A549 (cell line): Measurements from ENCODE around the gene PDE3A. TPM values are rescaled to one million over a fixed set of nuclear protein-coding genes. Genes with fewer than 3 reads are reported as not detected.

Experiments used
- ATAC-seq, 2 experiments: fragments of 200-7000 bp in 1 of 2; fragments of >200 bp in 1 of 2; cut with Nextera tagmentation in 1 of 2; cut with Tn5 transposase in 1 of 2; 3 replicates each; pipeline versions ENCODE4 v1.8.0 to v1.9.1; 2018 to 2020; ENCODE audit warnings: mild to moderate bottlenecking in 1 of 2, moderate library complexity in 1 of 2
- CTCF ChIA-PET: fragments of 300-600 bp; sonication (Branson Sonifier 250); formaldehyde crosslinking; extraction: SDS; loops from one replicate; lab custom pipeline; 2021; ENCODE audit warnings: antibody characterized with exemption, inconsistent platforms; lab: Yijun Ruan, JAX
- POLR2A ChIA-PET: fragments of 350-600 bp; formaldehyde crosslinking; extraction: SDS; loops from one replicate; lab custom pipeline; 2021; ENCODE audit warnings: antibody characterized with exemption, inconsistent platforms; lab: Yijun Ruan, JAX
- DNase-seq, 2 experiments: peaks; one replicate each; pipeline versions ENCODE4 v3.0.0 to v3.0.0-alpha.2; 2011 to 2016; ENCODE audit warnings: low read depth in 1 of 2, low spot score in 1 of 2
- FAIRE-seq: peaks from 2 replicates; lab custom pipeline; 2011; peaks lifted over from hg19 to GRCh38; lab: Jason Lieb, UNC
- H3K27ac ChIP-seq, 2 experiments: fragments of >200 bp; sonication (Bioruptor Twin); formaldehyde crosslinking; 3 replicates each; pipeline ENCODE4 v1.5.1; 2016 to 2017
- H3K4me1 ChIP-seq: fragments of >200 bp; sonication (Bioruptor Twin); formaldehyde crosslinking; 3 replicates; pipeline ENCODE4 v1.6.1; 2016
- H3K4me2 ChIP-seq: fragments of >200 bp; sonication (Bioruptor Twin); formaldehyde crosslinking; 3 replicates; pipeline ENCODE4 v1.6.1; 2016
- H3K4me3 ChIP-seq: fragments of >200 bp; sonication (Bioruptor Twin); formaldehyde crosslinking; 3 replicates; pipeline ENCODE4 v1.5.1; 2016
- H3K9me3 ChIP-seq: fragments of >200 bp; sonication (Bioruptor Twin); formaldehyde crosslinking; 3 replicates; pipeline ENCODE4 v1.6.1; 2016
- BHLHE40 ChIP-seq: IDR thresholded peaks from 2 replicates; pipeline ENCODE4 v1.6.1; 2012; ENCODE audit warnings: low read depth, low read length, inconsistent platforms
- CHD2 ChIP-seq: fragments of 150-350 bp; IDR thresholded peaks from 2 replicates; pipeline ENCODE4 v1.6.1; 2014; ENCODE audit warnings: low read length; ENCODE audit not compliant: partially characterized antibody
- EHF ChIP-seq: fragments of 250-450 bp; sonication (Bioruptor Pico); IDR thresholded peaks from 2 replicates; pipeline ENCODE4 v1.5.0; 2020; ENCODE audit warnings: mild to moderate bottlenecking
- EHMT2 ChIP-seq: fragments of 200-600 bp; sonication (generic); IDR thresholded peaks from 2 replicates; pipeline ENCODE4 v1.6.1; 2016; ENCODE audit warnings: antibody characterized with exemption, low read depth, mild to moderate bottlenecking, moderate library complexity
- EP300 ChIP-seq, 2 experiments: fragments of >200 bp; sonication (Bioruptor Twin); formaldehyde crosslinking; IDR thresholded peaks; 2 replicates in 1 of 2; 3 replicates in 1 of 2; pipeline ENCODE4 v1.6.1; 2016 to 2017
- ESRRA ChIP-seq: fragments of 150-350 bp; IDR thresholded peaks from 2 replicates; pipeline ENCODE4 v1.6.1; 2014; ENCODE audit warnings: mild to moderate bottlenecking, low read length, borderline replicate concordance
- FOSL2 ChIP-seq, 2 experiments: fragments of 450-650 bp in 1 of 2; fragments of >200 bp in 1 of 2; sonication (Bioruptor Twin) in 1 of 2; formaldehyde crosslinking; IDR thresholded peaks; 2 replicates each; pipeline versions ENCODE4 v1.5.0 to v1.6.1; 2016 to 2020; ENCODE audit warnings: mild to moderate bottlenecking in 1 of 2, moderate library complexity in 1 of 2
- GATA3 ChIP-seq: IDR thresholded peaks from 2 replicates; pipeline ENCODE4 v1.6.1; 2012; ENCODE audit warnings: borderline replicate concordance
- HOXB13 ChIP-seq: fragments of 250-450 bp; sonication (Bioruptor Pico); IDR thresholded peaks from 2 replicates; pipeline ENCODE4 v1.5.0; 2020; ENCODE audit warnings: low read depth, mild to moderate bottlenecking, moderate library complexity
- KDM5A ChIP-seq: fragments of 200-600 bp; sonication (generic); IDR thresholded peaks from 2 replicates; pipeline ENCODE4 v1.6.1; 2016; ENCODE audit warnings: antibody characterized with exemption, mild to moderate bottlenecking
- MAZ ChIP-seq: fragments of 150-350 bp; IDR thresholded peaks from 2 replicates; pipeline ENCODE4 v1.6.1; 2014; ENCODE audit warnings: antibody characterized with exemption, low read depth, low read length, borderline replicate concordance
- NPAS2 ChIP-seq: fragments of 250-450 bp; sonication (Bioruptor Pico); IDR thresholded peaks from 2 replicates; pipeline ENCODE4 v1.8.0; 2022; ENCODE audit warnings: mild to moderate bottlenecking, moderate library complexity, borderline replicate concordance
- POLR2A ChIP-seq: IDR thresholded peaks from 2 replicates; pipeline ENCODE4 v1.6.1; 2012; ENCODE audit warnings: mild to moderate bottlenecking, low read length
- RAD21 ChIP-seq, 2 experiments: fragments of >200 bp in 1 of 2; sonication (Bioruptor Twin) in 1 of 2; formaldehyde crosslinking in 1 of 2; IDR thresholded peaks in 1 of 2; conservative IDR thresholded peaks in 1 of 2; 2 replicates in 1 of 2; 3 replicates in 1 of 2; pipeline ENCODE4 v1.6.1; 2012 to 2018; ENCODE audit warnings: inconsistent platforms in 1 of 2
- RFX5 ChIP-seq: fragments of 450-650 bp; IDR thresholded peaks from 2 replicates; pipeline ENCODE4 v1.7.1; 2014; ENCODE audit warnings: antibody characterized with exemption, mild to moderate bottlenecking, moderate library complexity
- RNF2 ChIP-seq: fragments of 200-600 bp; sonication (generic); IDR thresholded peaks from 2 replicates; pipeline ENCODE4 v1.6.1; 2016; ENCODE audit warnings: low read depth, mild to moderate bottlenecking, antibody characterized with exemption, moderate library complexity, borderline replicate concordance
- SMC3 ChIP-seq: fragments of >200 bp; sonication (Bioruptor Twin); formaldehyde crosslinking; IDR thresholded peaks from 3 replicates; pipeline ENCODE4 v1.6.1; 2018; ENCODE audit warnings: inconsistent platforms
- SREBF2 ChIP-seq: fragments of 450-650 bp; IDR thresholded peaks from 2 replicates; pipeline ENCODE4 v1.6.1; 2014; ENCODE audit warnings: mild to moderate bottlenecking, moderate library complexity
- ZC3H11A ChIP-seq: fragments of 450-650 bp; IDR thresholded peaks from 2 replicates; pipeline ENCODE4 v1.6.1; 2014; ENCODE audit warnings: antibody characterized with exemption, mild to moderate bottlenecking
- ZFP36 ChIP-seq: fragments of 450-650 bp; IDR thresholded peaks from 2 replicates; pipeline ENCODE4 v1.6.1; 2014; ENCODE audit warnings: borderline replicate concordance; ENCODE audit not compliant: partially characterized antibody
- ZSCAN20 ChIP-seq: fragments of 250-450 bp; sonication (Bioruptor Pico); IDR thresholded peaks from 2 replicates; pipeline ENCODE4 v1.8.0; 2022; ENCODE audit warnings: mild to moderate bottlenecking, moderate library complexity
- WGBS: methylation state at CpG from one replicate; pipeline ENCODE4 v1.1.6; 2017; ENCODE audit errors: missing lambda C conversion rate; 5-methylcytosine and 5-hydroxymethylcytosine counted together
- polyA plus RNA-seq, 4 experiments: library from polyadenylated mRNA; depleted of rRNA in 3 of 4; stranded (reverse); fragments of >200 nt; fragmentation: RNase III in 1 of 4; extraction: RNeasy Plus Mini Kit Qiagen cat#74134 plus additional on column Dnase treatment in 1 of 4; gene quantifications; 2 replicates in 3 of 4; 3 replicates in 1 of 4; pipeline ENCODE4 v1.2.3, GENCODE V29; 2011 to 2017
- TF ChIP-seq, protein P1 (sequence below): IDR thresholded peaks from 2 replicates; pipeline ENCODE4 v1.6.1; 2012
- TF ChIP-seq, protein P2 (sequence below): fragments of >200 bp; sonication (Bioruptor Twin); formaldehyde crosslinking; IDR thresholded peaks from 3 replicates; pipeline ENCODE4 v1.6.1; 2016
- TF ChIP-seq, protein P3 (sequence below): IDR thresholded peaks from 2 replicates; pipeline ENCODE4 v1.6.1; 2012
- TF ChIP-seq, protein P4 (sequence below): fragments of 150-350 bp; IDR thresholded peaks from 2 replicates; pipeline ENCODE4 v1.6.1; 2014; ENCODE audit warnings: low read depth, mild to moderate bottlenecking, low read length
- TF ChIP-seq, protein P5 (sequence below): fragments of >200 bp; sonication (Bioruptor Twin); formaldehyde crosslinking; IDR thresholded peaks from 2 replicates; pipeline ENCODE4 v1.6.1; 2016

PDE3A gene
- polyA plus RNA-seq, 2 of the 4 experiments (the other 2 are of a cell fraction): 7.6 to 12.7 TPM

DNA sequence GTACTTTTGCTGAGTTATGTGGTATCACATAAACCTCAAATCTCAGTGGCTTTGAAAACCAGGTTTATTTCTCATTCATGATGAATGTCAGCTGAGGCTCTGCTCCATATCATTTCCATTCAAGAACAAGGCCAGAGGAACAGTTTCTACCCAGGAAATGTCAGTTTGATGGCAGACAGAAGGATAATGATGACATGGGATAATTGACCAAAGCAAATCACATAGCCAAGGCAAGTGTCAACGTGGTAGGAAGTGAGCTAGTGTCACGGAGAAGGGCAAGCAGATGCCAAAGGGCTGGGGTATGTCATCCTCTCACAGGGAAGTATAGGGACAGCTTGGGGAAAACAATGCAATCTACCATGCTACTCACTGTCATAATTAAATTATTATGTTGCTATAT is 12.3 kb upstream of the PDE3A start:
- FAIRE-seq (no peak), ATAC-seq (no peak), DNase-seq (no peak)
- WGBS: 58% methylated on average over 2 of the region's 2 CpGs
- Histone ChIP-seq H3K9me3 (no peaks in the 10 kb centered on the region), H3K4me1 (no peaks in the 10 kb centered on the region), H3K4me3 (no peak overlapping the region)
- POLR2A ChIA-PET: no interaction called here
- CTCF ChIA-PET: interaction anchor here (0.9 kb wide), 1 partner anchor 19 kb away, joined by 4 read pairs; no protein-coding TSS in a partner anchor
- TF ChIP-seq ZFP36 (no peak), ZC3H11A (no peak), KDM5A (no peak), RNF2 (no peak), CHD2 (no peak), SREBF2 (no peak), GATA3 (no peak), ZSCAN20 (no peak), POLR2A (no peak), EHMT2 (no peak)
- TF ChIP-seq, protein P1, sequence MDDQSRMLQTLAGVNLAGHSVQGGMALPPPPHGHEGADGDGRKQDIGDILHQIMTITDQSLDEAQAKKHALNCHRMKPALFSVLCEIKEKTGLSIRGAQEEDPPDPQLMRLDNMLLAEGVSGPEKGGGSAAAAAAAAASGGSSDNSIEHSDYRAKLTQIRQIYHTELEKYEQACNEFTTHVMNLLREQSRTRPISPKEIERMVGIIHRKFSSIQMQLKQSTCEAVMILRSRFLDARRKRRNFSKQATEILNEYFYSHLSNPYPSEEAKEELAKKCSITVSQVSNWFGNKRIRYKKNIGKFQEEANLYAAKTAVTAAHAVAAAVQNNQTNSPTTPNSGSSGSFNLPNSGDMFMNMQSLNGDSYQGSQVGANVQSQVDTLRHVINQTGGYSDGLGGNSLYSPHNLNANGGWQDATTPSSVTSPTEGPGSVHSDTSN: no peak
- TF ChIP-seq, protein P2, sequence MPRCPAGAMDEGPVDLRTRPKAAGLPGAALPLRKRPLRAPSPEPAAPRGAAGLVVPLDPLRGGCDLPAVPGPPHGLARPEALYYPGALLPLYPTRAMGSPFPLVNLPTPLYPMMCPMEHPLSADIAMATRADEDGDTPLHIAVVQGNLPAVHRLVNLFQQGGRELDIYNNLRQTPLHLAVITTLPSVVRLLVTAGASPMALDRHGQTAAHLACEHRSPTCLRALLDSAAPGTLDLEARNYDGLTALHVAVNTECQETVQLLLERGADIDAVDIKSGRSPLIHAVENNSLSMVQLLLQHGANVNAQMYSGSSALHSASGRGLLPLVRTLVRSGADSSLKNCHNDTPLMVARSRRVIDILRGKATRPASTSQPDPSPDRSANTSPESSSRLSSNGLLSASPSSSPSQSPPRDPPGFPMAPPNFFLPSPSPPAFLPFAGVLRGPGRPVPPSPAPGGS: no peak
- TF ChIP-seq, protein P3, sequence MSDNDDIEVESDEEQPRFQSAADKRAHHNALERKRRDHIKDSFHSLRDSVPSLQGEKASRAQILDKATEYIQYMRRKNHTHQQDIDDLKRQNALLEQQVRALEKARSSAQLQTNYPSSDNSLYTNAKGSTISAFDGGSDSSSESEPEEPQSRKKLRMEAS: no peak
- TF ChIP-seq, protein P4, sequence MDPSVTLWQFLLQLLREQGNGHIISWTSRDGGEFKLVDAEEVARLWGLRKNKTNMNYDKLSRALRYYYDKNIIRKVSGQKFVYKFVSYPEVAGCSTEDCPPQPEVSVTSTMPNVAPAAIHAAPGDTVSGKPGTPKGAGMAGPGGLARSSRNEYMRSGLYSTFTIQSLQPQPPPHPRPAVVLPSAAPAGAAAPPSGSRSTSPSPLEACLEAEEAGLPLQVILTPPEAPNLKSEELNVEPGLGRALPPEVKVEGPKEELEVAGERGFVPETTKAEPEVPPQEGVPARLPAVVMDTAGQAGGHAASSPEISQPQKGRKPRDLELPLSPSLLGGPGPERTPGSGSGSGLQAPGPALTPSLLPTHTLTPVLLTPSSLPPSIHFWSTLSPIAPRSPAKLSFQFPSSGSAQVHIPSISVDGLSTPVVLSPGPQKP: no peak
- TF ChIP-seq, all 56 proteins: peak for 0
- Histone ChIP-seq H3K4me2 (no peak overlapping the region), H3K27ac (no peak overlapping the region)

DNA sequence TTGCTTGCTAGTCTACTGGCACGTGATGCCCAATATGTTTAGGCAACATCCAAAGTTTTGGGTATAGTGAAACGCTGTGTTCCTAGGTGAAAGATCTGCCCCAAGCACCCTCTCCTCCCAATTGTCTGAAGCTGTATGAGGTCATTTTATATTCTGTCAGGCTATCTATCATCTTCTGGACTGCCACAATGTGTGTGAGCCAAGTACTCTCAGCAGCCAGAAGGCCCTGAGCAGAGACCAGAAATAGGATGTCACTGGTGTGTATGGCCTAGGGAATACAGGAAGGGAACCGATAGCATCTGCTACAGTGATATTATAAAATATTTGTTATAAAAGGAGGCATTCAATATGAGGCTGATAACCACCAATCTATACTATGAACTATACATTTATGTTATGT is 7.9 kb upstream of the PDE3A start:
- Histone ChIP-seq H3K9me3 (no peaks in the 10 kb centered on the region), H3K4me3 (no peak overlapping the region), H3K27ac (no peak overlapping the region), H3K4me1 (no peaks in the 10 kb centered on the region), H3K4me2 (no peak overlapping the region)
- TF ChIP-seq, protein P4: no peak
- TF ChIP-seq RFX5 (no peak), EP300 (IDR thresholded peaks at IDR 0.05) (no peak), ESRRA (no peak), BHLHE40 (no peak), FOSL2 (IDR thresholded peaks at IDR 0.05) (no peak), FOSL2 (CRISPR knock-in tag; IDR thresholded peaks at IDR 0.05) (no peak), ZSCAN20 (no peak), MAZ (no peak), SMC3 (no peak), KDM5A (no peak), GATA3 (no peak), EHF (CRISPR knock-in tag) (no peak), NPAS2 (CRISPR knock-in tag) (no peak), CHD2 (no peak), RAD21 (conservative IDR thresholded peaks at IDR 0.05 in 1 of 2, IDR thresholded peaks at IDR 0.05 in 1 of 2) (no peak), HOXB13 (no peak)
- TF ChIP-seq, protein P5, sequence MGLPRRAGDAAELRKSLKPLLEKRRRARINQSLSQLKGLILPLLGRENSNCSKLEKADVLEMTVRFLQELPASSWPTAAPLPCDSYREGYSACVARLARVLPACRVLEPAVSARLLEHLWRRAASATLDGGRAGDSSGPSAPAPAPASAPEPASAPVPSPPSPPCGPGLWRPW: no peak
- POLR2A ChIA-PET: no interaction called here
- CTCF ChIA-PET: interaction anchor here (1.2 kb wide), 1 partner anchor 188 kb away, joined by 3 read pairs; no protein-coding TSS in a partner anchor
- no peak for DNase-seq
- no peak for ATAC-seq
- WGBS: 78% methylated on average over 3 of the region's 3 CpGs
- FAIRE-seq: no peak
